BJ (cell line): ENCODE results near the gene ING4. TPM values are rescaled to one million over a fixed set of nuclear protein-coding genes. Genes with fewer than 3 reads are reported as not detected.

ENCODE experiments used
- CTCF ChIA-PET: fragments of 350-600 bp; formaldehyde crosslinking; extraction: SDS; loops from one replicate; lab custom pipeline; 2021; ENCODE audit warnings: antibody characterized with exemption, inconsistent platforms; lab: Yijun Ruan, JAX
- POLR2A ChIA-PET: fragments of 300-600 bp; sonication (Branson Sonifier 250); formaldehyde crosslinking; extraction: SDS; loops from one replicate; lab custom pipeline; 2021; ENCODE audit warnings: antibody characterized with exemption; lab: Charles Lee
- DNase-seq: peaks from one replicate; pipeline ENCODE4 v3.0.0-alpha.2; 2011; ENCODE audit warnings: low read depth
- H3K27me3 ChIP-seq: 2 replicates; pipeline ENCODE4 v1.6.0; 2011; ENCODE audit warnings: low read length; ENCODE audit not compliant: control insufficient read depth, insufficient read depth
- H3K36me3 ChIP-seq: 2 replicates; pipeline ENCODE4 v1.5.1; 2011; ENCODE audit warnings: low read length; ENCODE audit not compliant: control insufficient read depth, insufficient read depth
- H3K4me3 ChIP-seq: 2 replicates; pipeline ENCODE4 v1.5.1; 2011; ENCODE audit warnings: low read depth, mild to moderate bottlenecking, control low read depth, low read length
- polyA plus RNA-seq: library from polyadenylated mRNA; depleted of rRNA; stranded (reverse); fragments of >200 nt; gene quantifications from 2 replicates; pipeline ENCODE4 v1.2.3, GENCODE V29; 2011
- TF ChIP-seq, protein P1 (sequence below): IDR thresholded peaks from 2 replicates; pipeline ENCODE4 v1.5.1; 2011; ENCODE audit warnings: low read depth, mild to moderate bottlenecking, control low read depth, inconsistent platforms, low read length, moderate library complexity; ENCODE audit not compliant: insufficient read depth

Gene ING4
- polyA plus RNA-seq, 1 experiment, result 43.0 TPM

DNA sequence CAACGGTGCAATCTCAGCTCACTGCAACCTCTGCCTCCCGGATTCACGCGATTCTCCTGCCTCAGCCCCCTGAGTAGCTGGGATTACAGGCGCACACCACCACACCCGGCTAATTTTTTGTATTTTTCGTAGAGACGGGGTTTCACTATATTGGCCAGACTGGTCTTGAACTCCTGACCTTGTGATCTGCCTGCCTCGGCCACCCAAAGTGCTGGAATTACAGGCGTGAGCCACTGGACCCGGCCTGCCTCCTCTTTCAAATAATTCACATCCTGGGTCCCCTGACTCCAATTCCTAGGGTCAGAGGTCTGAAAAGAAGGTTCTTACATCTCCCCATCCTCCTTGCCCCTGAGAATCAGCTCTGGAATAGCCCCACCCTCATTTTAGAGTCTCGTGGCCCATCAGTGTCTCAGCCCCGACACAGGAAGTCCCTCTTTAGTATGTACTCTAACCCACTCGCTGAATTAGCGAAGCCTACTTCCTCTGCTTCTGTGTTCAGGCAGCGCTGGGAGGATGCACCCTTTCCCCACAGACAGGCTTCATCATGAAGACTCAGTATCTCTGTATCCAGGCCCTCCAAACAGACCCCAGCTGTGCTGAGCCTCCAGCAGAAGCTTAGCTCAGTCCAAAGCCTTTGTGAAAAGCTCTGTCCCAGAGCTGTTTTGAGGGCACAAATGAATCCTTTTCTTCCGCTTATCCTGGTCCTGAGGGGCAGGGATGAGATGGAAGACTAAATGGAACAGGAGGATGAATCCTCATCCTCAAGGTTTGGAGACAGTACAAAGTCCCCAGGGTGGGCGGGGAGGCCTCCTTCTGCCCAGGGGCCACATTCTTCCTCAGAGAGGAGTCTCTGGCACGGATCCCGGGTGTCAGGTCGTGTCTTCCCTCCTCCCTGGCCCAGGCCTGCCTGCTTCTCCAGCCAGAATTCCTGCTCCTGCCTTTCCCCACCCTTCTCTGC is 30.6 kb downstream of the ING4 start:
- TF ChIP-seq, protein P1, sequence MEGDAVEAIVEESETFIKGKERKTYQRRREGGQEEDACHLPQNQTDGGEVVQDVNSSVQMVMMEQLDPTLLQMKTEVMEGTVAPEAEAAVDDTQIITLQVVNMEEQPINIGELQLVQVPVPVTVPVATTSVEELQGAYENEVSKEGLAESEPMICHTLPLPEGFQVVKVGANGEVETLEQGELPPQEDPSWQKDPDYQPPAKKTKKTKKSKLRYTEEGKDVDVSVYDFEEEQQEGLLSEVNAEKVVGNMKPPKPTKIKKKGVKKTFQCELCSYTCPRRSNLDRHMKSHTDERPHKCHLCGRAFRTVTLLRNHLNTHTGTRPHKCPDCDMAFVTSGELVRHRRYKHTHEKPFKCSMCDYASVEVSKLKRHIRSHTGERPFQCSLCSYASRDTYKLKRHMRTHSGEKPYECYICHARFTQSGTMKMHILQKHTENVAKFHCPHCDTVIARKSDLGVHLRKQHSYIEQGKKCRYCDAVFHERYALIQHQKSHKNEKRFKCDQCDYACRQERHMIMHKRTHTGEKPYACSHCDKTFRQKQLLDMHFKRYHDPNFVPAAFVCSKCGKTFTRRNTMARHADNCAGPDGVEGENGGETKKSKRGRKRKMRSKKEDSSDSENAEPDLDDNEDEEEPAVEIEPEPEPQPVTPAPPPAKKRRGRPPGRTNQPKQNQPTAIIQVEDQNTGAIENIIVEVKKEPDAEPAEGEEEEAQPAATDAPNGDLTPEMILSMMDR, result no peak
- Histone ChIP-seq H3K36me3 (no peaks in the 10 kb centered on the region), H3K4me3 (no peak overlapping the region), H3K27me3 (no peaks in the 10 kb centered on the region)
- ChIA-PET CTCF (interaction anchor here (0.7 to 2.0 kb wide), 4 partner anchors 10 to 19 kb away, joined by 3 to 5 read pairs (median 5); no protein-coding TSS in a partner anchor), POLR2A (no interaction called here)
- no peak for DNase-seq

DNA sequence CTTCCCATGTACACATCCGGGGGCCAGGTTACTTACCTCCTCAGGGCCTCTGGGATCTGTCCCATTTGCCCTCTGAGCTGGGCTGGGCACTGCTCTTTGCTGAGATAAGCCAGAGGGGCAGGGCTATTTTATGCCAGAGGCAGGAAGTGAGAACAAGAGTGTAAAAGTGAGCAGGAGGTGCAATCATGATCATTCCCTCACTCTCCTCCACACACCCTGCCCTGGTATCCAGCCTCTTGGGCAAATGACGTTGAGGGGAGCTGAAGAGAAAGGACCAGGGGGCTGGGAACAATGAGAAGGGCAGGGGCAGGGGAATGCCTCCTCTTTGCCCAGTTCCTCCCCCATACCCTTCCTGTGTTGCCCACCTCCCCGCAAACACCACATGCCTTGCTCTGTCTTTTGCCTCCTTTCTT is 31.4 kb downstream of the ING4 start:
- H3K36me3 ChIP-seq, result no peaks in the 10 kb centered on the region
- ChIA-PET CTCF (interaction anchor here (0.7 to 2.0 kb wide), 3 partner anchors 13 to 20 kb away, joined by 3 to 5 read pairs (median 5); no protein-coding TSS in a partner anchor), POLR2A (no interaction called here)
- H3K4me3 ChIP-seq, result no peak overlapping the region
- H3K27me3 ChIP-seq, result no peaks in the 10 kb centered on the region
- no peak for DNase-seq
- TF ChIP-seq, protein P1, result no peak

DNA sequence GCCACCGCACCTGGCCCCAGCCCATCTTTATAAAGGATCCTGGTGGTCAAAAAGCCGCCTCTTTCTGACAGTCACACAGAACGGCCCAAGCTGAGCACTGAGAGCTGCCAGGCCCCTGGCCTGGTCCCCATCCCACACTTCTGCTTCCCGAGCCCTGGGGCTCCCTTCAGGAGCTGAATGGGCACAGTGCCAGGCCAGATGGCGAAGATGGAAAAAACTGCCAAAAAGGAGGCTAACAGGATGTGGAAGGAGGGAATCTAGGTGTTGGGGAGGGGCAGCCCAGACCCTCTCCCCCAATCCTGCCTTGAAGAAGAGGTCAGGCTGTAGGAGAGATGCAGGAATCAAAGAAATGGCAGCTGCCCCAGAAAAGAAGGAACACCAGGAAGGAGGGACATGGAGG is 32.2 kb downstream of the ING4 start:
- CTCF ChIA-PET, result interaction anchor here (1.5 to 2.0 kb wide), 2 partner anchors 13 kb away, joined by 3 to 5 read pairs; no protein-coding TSS in a partner anchor
- POLR2A ChIA-PET, result interaction anchor here (0.7 kb wide), 1 partner anchor 9 kb away, joined by 3 read pairs; no protein-coding TSS in a partner anchor

DNA sequence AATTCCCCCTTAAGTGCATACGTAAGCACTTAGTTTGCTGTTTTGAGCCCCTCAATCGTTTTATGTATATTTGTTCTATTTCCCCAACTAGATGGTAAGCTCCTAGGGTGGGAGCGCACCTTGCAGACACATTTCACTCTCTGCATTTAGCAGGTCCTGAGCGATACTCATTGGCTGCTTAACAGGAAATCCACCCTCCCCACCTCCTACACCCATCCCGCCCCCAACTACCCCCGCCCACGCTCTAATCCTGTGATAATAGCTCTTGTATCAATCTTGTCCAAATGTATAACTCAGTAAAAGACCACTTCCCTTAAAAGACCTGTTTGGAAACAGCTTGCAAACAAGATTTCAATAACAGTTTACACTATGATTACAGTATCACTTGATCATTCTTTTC is 35.3 kb downstream of the ING4 start:
- CTCF ChIA-PET, result interaction anchor here (0.6 to 1.6 kb wide), 3 partner anchors 8 to 451 kb away, joined by 3 to 4 read pairs (median 4); no protein-coding TSS in a partner anchor
- H3K4me3 ChIP-seq, result no peak overlapping the region
- no peak for DNase-seq
- H3K27me3 ChIP-seq, result no peaks in the 10 kb centered on the region
- POLR2A ChIA-PET, result interaction anchor here (0.6 kb wide), 1 partner anchor 25 kb away, joined by 3 read pairs; no protein-coding TSS in a partner anchor
- TF ChIP-seq, protein P1, result no peak
- H3K36me3 ChIP-seq, result no peaks in the 10 kb centered on the region

More for the DNA sequence above, 32.2 kb downstream of the ING4 start:
- Histone ChIP-seq H3K36me3 (no peaks in the 10 kb centered on the region), H3K27me3 (no peaks in the 10 kb centered on the region), H3K4me3 (no peak overlapping the region)
- no peak for DNase-seq
- TF ChIP-seq, protein P1, result no peak
